ENCODE data around the gene CFAP20DC.

- TF ChIP-seq CTCF (IDR thresholded peaks at IDR 0.05; ENCODE audit: low read depth, low read length, poor library complexity, severe bottlenecking) (no peak), EZH2phosphoT487 (IDR thresholded peaks at IDR 0.05; ENCODE audit: borderline replicate concordance, low read length) (no peak)
Measured at GRCh38 chr3:58829321-58830000, 220.4 kb downstream of the CFAP20DC start.
